PC-9 (cell line): Measurements from ENCODE around the gene NT5C2. TPM values are rescaled to one million over a fixed set of nuclear protein-coding genes. Genes with fewer than 3 reads are reported as not detected.

Source experiments
- BruUV-seq: library from RNA; stranded (reverse); fragments of 400-500 nt; replicated peaks from 2 replicates; lab custom pipeline; 2021; lab: Mats Ljungman, UMichigan
- CTCF ChIA-PET: fragments of 300-600 bp; sonication (Branson Sonifier 250); formaldehyde crosslinking; loops from one replicate; lab custom pipeline; 2022; ENCODE audit warnings: antibody characterized with exemption; lab: Charles Lee
- POLR2A ChIA-PET: fragments of 300-600 bp; sonication (Branson Sonifier 250); formaldehyde crosslinking; loops from one replicate; lab custom pipeline; 2022; ENCODE audit warnings: antibody characterized with exemption; ENCODE audit not compliant: unreplicated experiment; lab: Charles Lee
- DNase-seq, 2 experiments: peaks; one replicate each; pipeline versions ENCODE4 v3.0.0 to v3.0.0-alpha.2; 2015 to 2022; ENCODE audit warnings: mixed read lengths in 1 of 2
- H2AFZ ChIP-seq: fragments of 200-600 bp; sonication (generic); 2 replicates; pipeline ENCODE4 v1.8.1; 2017; ENCODE audit warnings: antibody characterized with exemption
- H3F3A ChIP-seq: fragments of 200-600 bp; sonication (generic); 2 replicates; pipeline ENCODE4 v1.8.1; 2017; ENCODE audit warnings: antibody characterized with exemption, mild to moderate bottlenecking, low read depth; ENCODE audit not compliant: insufficient read depth
- H3K27ac ChIP-seq: fragments of 200-600 bp; sonication (generic); 2 replicates; pipeline ENCODE4 v1.6.1; 2016; ENCODE audit warnings: mixed run types
- H3K27me3 ChIP-seq: fragments of 200-600 bp; sonication (generic); 2 replicates; pipeline ENCODE4 v1.6.1; 2016; ENCODE audit warnings: low read depth, mixed run types; ENCODE audit not compliant: insufficient read depth
- H3K36me3 ChIP-seq: fragments of 200-600 bp; sonication (generic); 2 replicates; pipeline ENCODE4 v1.6.1; 2016; ENCODE audit warnings: low read depth, mixed run types
- H3K4me1 ChIP-seq: fragments of 200-600 bp; sonication (generic); replicated peaks from 2 replicates; pipeline ENCODE4 v1.6.1; 2016; ENCODE audit warnings: mixed run types; ENCODE audit not compliant: insufficient read depth
- H3K4me2 ChIP-seq: fragments of 200-600 bp; sonication (generic); 2 replicates; pipeline ENCODE4 v1.6.1; 2017; ENCODE audit warnings: mixed run types
- H3K4me3 ChIP-seq: fragments of 200-600 bp; sonication (generic); 2 replicates; pipeline ENCODE4 v1.6.1; 2016; ENCODE audit warnings: mixed run types
- H3K79me2 ChIP-seq: fragments of 200-600 bp; sonication (generic); 2 replicates; pipeline ENCODE4 v1.6.1; 2017; ENCODE audit warnings: low read depth, mixed run types
- H3K9me2 ChIP-seq: fragments of 200-600 bp; sonication (generic); 2 replicates; pipeline ENCODE4 v1.8.1; 2017; ENCODE audit warnings: mild to moderate bottlenecking; ENCODE audit not compliant: insufficient read depth
- H3K9me3 ChIP-seq: fragments of 200-600 bp; sonication (generic); 2 replicates; pipeline ENCODE4 v1.8.1; 2016; ENCODE audit warnings: low read depth; ENCODE audit not compliant: insufficient read depth
- H4K20me1 ChIP-seq: fragments of 200-600 bp; sonication (generic); 2 replicates; pipeline ENCODE4 v1.8.1; 2017; ENCODE audit not compliant: insufficient read depth
- CTCF ChIP-seq: fragments of 200-600 bp; sonication (generic); conservative IDR thresholded peaks from 2 replicates; pipeline ENCODE4 v1.6.1; 2017; ENCODE audit warnings: mixed run types, antibody characterized with exemption, mild to moderate bottlenecking, moderate library complexity
- EZH2 ChIP-seq: fragments of 200-600 bp; sonication (generic); IDR thresholded peaks from 2 replicates; pipeline ENCODE4 v1.8.0; 2017; ENCODE audit warnings: antibody characterized with exemption, low read depth
- intact Hi-C: fragments of 100-400 bp; cut with micrococcal nuclease; formaldehyde crosslinking; loops from one replicate; pipeline ENCODE4 v1.10.0; 2022; ENCODE audit not compliant: unreplicated experiment
- total RNA-seq: library from RNA; stranded (reverse); gene quantifications from 2 replicates; pipeline ENCODE4 v1.2.3, GENCODE V29; 2021

The NT5C2 gene
- total RNA-seq, 1 experiment from 2014 or later, result 67.9 TPM

DNA sequence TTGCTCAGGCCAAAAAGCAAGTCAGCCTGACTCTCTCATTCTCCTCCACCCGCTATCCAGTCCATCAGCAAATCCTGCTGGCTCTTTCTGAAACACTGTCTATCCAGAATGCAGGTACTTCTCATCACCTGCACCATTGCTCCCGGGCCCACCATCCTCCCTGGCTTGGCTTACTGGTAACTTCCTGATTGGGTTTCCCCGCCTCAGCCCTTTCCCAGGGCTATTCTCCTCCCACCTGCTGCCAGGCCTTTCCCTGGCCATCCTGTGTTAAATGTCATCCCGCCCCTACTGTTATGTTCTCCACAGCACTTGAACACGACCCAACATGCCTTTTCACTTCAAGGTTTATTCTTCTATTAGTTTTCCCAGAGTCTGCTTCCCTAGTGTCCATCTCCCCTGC lies 150.9 kb downstream of the NT5C2 start:
- Histone ChIP-seq H3K79me2 (no peaks in the 10 kb centered on the region), H2AFZ (no peak overlapping the region), H3K4me3 (no peak overlapping the region), H4K20me1 (no peaks in the 10 kb centered on the region), H3K27me3 (no peaks in the 10 kb centered on the region), H3F3A (no peaks in the 10 kb centered on the region), H3K4me2 (no peak overlapping the region), H3K9me2 (no peaks in the 10 kb centered on the region), H3K27ac (no peak overlapping the region), H3K4me1 (no peaks in the 10 kb centered on the region), H3K36me3 (no peaks in the 10 kb centered on the region), H3K9me3 (no peaks in the 10 kb centered on the region)
- no TSS peak for BruUV-seq
- no peak for TF ChIP-seq CTCF
- TF ChIP-seq EZH2, result no peak
- POLR2A ChIA-PET, result no interaction called here
- intact Hi-C loops, result no loop called here
- DNase-seq, result no peak
- CTCF ChIA-PET, result no interaction called here

GRCh38 chr10:103041391-103041790 lies 151.7 kb downstream of the NT5C2 start:
- intact Hi-C loops, result no loop called here
- Histone ChIP-seq H3K27me3 (no peaks in the 10 kb centered on the region), H3K4me2 (no peak overlapping the region), H3K4me3 (no peak overlapping the region), H3K9me2 (no peaks in the 10 kb centered on the region), H3K27ac (no peak overlapping the region), H3K36me3 (no peaks in the 10 kb centered on the region), H3K9me3 (no peaks in the 10 kb centered on the region), H3K79me2 (no peaks in the 10 kb centered on the region), H4K20me1 (no peaks in the 10 kb centered on the region), H3K4me1 (no peaks in the 10 kb centered on the region), H3F3A (no peaks in the 10 kb centered on the region), H2AFZ (no peak overlapping the region)
- POLR2A ChIA-PET, result no interaction called here
- no peak for TF ChIP-seq EZH2
- no peak for TF ChIP-seq CTCF
- no peak for DNase-seq
- CTCF ChIA-PET, result no interaction called here
- no TSS peak for BruUV-seq

- no peak overlapping the region for H3K4me2 ChIP-seq
- no peak overlapping the region for H3K27ac ChIP-seq
- H3K79me2 ChIP-seq, result no peaks in the 10 kb centered on the region
- H2AFZ ChIP-seq, result no peak overlapping the region
- intact Hi-C loops, result no loop called here
- BruUV-seq, result no TSS peak
- H3K9me3 ChIP-seq, result no peaks in the 10 kb centered on the region
- H3F3A ChIP-seq, result no peaks in the 10 kb centered on the region
- H3K27me3 ChIP-seq, result no peaks in the 10 kb centered on the region
- no peak overlapping the region for H3K4me3 ChIP-seq
- TF ChIP-seq EZH2 (no peak), CTCF (no peak)
- no peak for DNase-seq
- H4K20me1 ChIP-seq, result no peaks in the 10 kb centered on the region
- no peaks in the 10 kb centered on the region for H3K9me2 ChIP-seq
- ChIA-PET POLR2A (interaction anchor here (1.1 kb wide), 1 partner anchor 300 kb away, joined by 3 read pairs; no protein-coding TSS in a partner anchor), CTCF (no interaction called here)
- no peaks in the 10 kb centered on the region for H3K36me3 ChIP-seq
- no peaks in the 10 kb centered on the region for H3K4me1 ChIP-seq
Observed at GRCh38 chr10:103040418-103040817, 152.7 kb downstream of the NT5C2 start.
